ENCODE measurements around the gene ZNF670.
A peak's percentile ranks its signal among the peaks of the same experiment; 100 is the strongest.
"Not testable (repeated sequence)": the region's sequence is repeated elsewhere in the genome, so short reads cannot be mapped to it uniquely, and the experiment has no call there.

ZNF670 gene

DNA sequence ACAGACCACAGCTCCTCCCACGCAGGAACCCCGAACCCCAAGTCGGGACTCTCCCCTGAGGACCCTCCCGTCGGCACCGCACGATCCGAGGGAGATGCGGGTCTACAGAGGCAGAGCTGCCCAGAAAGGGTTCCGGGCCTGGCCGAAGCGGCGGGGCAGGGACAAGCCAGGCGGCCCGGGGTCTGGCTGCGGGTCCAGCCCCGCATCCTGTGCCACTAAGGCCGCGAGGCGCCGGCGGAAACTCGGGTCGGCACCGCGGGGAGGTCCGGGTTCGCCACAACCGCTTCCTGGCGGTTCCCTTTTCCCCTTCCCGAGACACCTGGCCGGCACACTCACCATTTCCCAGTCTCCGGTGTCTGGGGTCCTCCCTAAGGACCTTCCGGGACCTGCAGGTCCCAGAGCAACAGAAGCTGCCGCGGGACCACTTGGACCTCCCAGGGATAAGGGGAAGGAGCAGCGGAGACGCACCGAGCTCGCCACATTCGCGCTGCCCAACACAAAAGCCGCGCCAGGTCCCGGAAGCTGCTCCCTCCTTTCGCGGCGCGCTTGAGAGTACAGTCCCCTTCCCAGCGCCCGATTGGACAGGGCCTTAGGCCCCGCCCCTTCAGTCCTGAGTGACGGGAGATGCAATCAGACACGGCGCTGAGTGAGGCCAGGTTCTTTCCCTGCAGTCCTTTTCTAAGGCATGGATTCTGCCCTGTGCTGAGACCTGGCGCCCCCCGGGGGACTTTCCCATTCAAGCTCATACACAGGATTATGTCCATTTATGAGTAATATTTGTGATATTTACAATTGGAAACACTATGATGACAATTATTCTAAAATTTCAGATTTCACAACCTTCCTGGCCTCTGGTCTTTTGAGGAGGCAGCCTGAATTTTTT, at the start of gene ZNF670:
ZNF670 (minus strand) TSS at position 554 of the 883 bp plus-strand sequence; CDS start at position 339, 215 bp downstream.
- peak; percentile 93 for DNase-seq

DNA sequence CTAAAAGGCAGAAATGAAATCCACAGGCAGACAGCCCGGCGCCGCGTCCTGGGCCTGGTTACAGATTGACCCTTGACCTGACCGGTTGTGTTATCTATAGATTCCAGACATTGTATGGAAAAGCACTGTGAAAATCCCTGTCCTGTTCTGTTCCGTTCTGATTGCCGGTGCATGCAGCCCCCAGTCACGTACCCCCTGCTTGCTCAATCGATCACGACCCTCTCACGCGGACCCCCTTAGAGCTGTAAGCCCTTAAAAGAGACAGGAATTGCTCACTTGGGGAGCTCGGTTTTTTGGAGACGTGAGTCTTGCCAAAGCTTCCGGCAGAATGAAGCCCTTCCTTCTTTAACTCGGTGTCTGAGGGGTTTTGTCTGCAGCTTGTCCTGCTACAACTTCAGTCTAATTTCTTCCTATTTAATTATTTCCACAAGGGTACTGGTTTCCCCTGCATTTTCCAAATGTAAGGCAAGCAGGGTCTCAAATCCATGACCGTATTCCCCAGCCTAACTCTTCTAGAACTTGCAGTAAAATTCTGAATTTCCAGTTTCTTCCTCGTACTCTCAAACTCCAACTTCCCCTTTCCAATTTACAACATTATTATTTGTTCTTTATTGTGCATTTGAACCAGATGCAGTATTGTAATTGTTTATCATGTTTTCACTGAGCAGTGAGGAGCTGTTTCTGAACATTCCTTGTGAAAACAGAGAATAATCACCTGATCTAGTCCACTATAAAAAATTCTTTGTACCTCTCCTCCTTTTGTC, 49.1 kb upstream of the ZNF670 start:
- not testable (repeated sequence) for DNase-seq

DNA sequence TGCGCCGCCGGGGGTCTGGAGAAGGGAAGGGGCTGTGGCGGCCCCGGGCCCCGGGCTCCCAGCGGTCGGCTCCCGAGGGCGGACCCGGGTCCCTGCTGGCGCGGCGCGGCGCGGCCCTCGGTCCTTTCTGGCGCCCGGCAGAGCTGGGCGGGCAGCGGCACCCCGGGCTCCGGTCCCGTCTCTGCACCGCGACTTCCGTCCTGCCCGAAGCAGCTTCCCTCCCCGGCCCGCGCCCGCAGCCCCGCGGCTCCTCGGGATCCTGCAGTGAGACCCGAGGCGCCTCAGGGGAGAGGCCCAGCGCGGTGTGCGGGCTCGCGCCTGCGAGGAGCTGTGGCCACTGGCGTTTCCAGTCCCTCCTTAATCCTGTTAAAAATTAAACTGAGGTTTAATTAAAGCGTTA, 48.0 kb upstream of the ZNF670 start:
- not testable (repeated sequence) for DNase-seq

DNA sequence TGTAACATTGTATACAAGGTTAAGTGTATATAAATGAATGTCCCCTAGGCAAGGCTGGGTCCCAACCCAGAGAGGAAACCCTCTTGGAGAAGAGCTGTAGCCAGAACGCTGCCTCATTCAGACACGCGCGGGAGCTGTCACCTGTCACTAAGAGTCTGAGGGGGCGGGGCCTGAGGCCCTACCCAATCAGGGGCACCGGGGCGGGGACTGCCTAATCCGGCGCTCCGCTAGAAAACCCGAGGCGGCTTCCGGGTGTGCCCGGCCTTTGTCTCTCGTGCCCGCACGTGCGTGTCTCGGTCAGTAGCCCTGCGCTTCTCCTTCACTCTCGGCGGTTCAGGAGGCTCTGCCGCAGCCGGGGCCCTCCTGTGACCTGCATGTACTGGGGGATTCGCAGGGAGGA, 47.6 kb upstream of the ZNF670 start:
- not testable (repeated sequence) for DNase-seq

DNA sequence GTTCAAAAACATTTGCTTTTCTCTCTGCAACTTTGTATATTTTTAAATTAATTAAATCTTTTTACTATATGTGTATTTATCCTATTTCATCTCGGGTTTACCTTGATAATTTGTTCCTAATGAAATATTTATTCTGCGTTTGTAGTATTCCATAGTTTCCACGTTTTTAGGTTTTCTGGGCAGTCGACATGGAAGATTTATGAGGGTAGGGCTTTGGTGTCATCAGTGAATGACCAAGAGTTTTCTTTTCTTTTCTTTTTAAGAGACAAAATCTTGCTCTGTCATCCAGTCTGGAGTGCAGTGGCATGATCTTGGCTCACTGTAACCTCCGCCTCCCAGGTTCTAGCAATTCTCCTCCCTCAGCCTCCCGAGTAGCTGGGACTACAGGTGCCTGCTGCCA, 42.8 kb upstream of the ZNF670 start:
- DNase-seq = no peak

DNA sequence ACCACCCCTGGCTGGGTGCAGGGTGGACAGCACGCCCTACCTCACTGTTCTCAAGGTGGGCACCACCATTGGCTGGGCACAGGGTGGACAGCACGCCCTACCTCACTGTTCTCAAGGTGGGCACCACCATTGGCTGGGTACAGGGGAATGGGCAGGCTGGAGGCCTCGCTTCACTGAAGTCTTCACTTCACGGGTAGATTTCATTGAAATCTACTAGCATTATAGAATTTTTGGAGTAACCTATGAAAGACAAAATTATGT, 41.7 kb upstream of the ZNF670 start:
- not testable (repeated sequence) for DNase-seq

DNA sequence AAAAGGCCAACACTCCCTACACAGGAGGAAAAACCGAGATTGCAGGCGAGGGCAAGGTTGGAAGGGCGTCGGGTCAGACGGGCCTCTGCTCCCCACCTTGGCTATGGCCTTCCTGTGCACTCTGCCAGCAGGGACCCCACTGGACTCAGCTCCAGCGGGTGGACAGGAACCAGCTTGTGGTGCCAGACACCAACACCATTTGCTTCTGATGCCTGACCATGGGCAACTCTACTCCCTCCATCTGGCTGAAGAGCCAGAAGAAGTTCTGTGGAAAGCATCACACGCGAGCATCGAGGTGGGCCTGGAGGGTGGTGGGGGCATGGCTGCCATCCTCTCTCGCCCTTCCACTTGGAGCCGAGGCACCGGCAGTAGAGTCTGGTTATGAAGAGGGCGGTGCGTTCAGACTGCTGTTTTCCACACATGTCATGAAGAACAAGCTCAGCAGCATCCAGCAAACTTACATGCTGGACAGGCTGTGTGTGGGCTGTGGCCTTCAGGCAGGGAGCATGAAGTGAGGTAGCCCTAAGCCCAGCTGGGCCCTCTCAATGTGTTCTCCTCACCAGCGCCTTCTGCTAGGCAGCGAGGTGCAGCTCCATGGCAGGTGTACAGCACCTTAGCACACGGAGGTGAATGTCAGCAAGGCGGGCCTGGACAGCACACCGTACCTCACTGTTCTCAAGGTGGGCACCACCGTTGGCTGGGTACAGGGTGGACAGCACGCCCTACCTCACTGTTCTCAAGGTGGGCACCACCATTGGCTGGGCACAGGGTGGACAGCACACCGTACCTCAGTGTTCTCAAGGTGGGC, 41.2 kb upstream of the ZNF670 start:
- DNase-seq = no peak

DNA sequence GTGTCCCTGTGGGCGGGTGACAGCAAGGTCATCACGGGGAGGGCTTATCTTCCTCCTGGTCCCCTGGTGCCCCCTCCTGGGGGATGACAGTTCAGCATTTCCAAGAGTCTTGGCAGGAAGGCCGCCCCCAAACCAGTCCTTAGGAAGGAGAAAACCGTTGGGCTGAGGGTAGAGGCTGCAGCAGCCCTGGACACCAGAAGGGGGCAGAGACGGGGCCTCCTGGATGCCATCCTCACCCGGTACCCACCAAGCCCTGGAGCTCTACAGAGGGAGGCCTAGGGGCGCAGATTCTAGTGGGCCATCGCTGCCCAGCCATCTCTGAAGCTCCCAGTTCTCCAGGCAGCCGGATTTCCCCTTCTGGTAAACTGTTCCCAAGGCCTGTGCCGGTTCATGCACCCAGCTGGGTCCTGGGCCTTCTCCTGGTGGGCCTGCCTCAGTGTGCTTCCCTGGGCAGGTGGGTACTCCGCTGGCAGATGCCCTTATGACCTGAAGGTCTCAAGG, 40.4 kb upstream of the ZNF670 start:
- DNase-seq = peak; percentile 61

DNA sequence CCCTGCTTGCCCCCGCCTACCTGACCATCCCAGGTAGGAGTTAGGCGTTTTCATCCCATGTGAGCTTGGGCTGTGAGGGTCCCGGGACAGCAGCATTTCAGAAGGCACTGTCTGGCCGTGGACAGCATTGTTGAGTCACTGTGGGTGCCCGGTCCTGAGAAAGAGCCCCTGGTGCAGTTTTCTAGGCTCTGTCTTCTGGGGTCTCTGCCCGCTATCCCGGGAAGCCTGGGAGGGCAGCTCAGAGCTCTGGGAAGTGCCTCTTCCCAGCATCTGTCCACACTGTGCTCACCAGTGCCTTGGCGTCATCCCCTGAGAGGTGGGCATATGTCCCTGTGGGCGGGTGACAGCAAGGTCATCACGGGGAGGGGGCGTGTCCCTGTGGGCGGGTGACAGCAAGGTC, 36.9 kb upstream of the ZNF670 start:
- DNase-seq = no peak

DNA sequence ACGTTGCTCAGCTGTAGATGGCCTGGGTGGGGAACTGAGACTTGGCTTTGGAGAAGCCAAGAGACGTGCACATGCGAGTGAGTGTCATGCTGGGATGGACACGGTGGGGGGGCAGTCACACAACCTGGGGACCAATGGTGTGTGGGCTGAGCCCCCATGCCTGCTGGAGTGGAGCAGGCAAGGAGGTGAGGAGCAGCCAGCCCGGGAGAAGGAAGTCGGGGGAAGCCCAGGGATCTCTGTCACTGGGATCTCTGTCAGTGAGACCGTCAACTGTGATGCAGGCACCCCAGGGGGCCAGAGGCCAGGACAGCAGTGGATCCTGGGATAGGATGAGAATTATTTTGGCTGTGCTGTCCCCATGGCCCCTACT, 36.5 kb upstream of the ZNF670 start:
- DNase-seq = no peak

DNA sequence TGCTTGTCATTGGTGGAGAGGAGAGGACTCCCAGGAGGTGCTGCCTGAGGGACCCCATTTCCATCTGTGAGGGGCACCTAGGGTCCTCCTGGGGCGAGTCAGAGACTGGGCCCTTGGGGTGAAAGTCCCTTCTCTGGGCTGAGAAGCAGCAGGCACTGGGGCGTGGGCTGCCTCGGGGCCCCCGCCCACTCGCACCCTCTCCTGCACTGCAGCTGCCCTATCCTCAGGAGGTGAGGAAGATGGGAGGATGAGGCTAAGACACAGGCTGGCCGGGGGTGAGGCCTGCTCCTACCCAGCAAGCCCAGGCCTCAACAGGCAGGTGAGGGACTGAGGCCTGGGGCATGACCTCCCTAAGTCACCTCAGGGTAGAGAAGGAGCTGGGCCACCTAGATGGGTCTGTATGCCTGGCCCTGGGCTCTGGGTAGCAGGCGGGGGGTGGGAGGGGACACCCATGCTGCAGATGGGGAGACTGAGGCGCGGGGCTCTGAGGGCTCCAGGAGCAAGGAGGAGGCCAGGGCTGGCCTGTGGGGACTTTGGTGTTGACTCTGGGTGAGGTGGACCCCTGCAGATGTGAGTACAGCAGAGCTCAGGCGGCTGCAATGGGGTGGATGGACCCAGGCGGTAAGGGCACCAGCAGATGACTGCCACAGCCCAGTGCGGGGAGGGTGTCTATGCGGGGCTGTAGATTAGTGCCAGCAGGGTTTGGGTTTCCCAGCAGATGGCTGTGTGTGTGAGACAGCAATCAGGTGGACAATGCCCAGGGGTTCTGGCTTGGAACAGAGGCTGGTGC, 35.9 kb upstream of the ZNF670 start:
- DNase-seq = no peak

DNA sequence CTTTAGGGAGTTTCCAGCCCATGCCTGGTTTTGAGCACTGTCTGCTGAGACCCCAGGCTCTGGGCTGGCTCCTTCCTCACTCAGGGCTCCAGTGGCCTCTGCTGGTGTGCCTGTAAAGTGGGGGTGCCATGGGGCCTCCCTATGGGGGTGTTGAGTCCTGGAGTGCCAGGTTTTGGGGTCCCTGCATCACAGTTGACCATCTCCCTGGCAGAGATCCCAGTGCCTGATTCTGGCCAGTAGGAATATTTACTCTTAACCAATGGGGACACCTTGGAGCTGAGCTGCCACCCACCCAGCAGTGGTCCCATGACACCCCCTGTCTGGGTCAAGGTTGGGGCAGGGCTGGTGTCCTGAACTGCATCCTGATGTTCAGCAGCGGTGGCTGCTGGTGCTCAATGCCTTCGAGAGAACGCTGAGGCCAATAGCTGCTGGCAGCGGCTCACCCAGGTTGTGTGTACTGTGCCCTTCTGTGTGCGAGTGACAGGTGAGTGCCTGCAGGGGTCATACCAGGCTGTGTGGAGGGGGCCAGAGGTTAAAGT, 35.2 kb upstream of the ZNF670 start:
- DNase-seq = no peak

DNA sequence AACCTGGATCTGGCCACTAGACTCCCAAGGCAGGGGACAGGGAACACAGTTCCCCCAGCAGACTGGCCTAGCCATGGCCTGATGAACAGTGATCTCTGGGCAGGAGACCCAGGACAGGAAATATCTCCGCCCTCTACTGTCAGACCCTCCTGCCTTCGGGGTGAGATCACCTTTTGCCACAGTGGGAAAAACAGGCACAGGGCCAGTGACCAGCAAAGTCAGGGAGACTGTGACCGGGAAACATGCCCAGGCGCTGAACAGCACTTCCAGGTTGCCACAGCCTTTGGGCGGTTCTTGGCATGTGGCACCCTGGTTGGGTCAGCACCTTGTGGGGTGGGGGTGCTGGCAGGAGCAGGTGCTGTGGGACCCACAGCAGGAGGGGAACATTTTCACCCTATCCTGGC, 34.5 kb upstream of the ZNF670 start:
- DNase-seq = no peak

DNA sequence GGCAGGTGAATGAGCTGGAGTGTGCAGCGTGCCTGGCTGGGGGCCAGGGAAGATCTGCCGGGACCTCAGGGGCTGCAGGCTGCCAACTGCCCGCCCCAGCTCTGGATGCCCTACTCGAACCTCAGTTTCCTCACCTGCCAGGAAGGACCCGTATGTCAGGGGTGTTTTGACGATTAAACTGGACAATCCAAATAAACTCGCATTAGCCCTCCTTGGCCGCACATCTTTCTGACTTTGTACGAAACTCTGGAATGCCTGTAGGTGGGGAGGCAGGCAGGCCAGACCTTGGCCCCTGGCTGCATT, 33.8 kb upstream of the ZNF670 start:
- no peak for DNase-seq

DNA sequence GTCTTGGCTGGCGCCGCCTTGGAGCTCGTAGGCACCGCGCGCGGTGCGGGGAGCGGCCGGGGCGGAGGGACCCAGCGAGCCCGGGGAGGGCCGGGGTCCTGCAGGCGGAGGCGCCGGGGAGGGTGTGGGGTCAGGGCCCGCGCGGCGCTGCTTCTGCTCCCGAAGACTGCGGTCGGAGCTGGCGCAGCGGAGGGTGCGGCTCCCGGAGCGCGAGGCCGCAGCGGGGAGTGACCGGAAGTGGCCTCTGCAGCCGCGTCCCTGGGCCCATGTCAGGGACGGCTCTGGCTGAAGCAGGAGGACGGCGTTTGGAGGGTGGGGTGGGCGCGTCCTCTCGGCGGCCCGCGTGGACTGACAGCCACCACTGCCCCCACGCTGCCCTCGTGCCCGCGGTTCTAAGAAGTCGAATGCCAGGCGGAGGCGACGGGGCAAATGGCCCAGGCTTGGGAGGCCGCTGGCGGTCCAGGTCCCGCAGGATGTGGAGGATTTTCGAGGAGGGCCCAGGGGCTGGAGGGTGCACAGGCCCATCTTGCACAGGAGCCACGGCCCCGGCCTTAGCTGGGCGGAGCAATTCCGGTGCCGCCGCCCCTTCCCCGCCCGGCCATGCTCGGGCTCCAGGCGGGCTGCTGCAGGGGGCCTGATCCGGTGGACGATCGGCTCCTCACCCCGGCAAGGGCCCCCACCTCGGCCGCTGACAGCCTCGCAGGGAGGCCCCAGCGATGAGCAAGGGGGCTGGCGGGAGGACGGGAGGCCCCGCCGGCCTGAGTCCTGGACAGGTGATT, 33.3 kb upstream of the ZNF670 start:
- DNase-seq = no peak

DNA sequence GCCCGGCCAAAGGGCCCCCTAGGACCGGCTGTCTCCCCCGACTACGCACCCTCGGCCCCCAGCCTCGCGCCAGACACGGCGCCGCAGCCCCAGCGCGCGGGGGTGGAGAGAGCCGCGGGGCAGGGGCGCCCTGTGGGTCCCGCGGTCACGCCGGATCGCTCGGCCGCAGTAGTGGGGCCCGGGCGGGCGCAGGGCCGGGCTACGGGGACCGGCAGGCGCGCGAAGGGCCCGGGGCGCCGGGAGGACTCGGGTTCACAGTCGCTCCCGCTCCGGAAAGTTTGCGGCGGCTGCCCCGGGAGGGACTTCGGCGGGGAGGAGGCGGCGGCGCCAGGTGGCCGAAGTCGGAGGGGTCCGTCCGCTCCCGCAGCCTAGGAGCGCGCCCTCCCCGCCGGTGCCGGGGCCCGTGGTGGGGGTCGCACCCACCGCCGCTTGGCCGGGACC, 32.7 kb upstream of the ZNF670 start:
- DNase-seq = no peak

DNA sequence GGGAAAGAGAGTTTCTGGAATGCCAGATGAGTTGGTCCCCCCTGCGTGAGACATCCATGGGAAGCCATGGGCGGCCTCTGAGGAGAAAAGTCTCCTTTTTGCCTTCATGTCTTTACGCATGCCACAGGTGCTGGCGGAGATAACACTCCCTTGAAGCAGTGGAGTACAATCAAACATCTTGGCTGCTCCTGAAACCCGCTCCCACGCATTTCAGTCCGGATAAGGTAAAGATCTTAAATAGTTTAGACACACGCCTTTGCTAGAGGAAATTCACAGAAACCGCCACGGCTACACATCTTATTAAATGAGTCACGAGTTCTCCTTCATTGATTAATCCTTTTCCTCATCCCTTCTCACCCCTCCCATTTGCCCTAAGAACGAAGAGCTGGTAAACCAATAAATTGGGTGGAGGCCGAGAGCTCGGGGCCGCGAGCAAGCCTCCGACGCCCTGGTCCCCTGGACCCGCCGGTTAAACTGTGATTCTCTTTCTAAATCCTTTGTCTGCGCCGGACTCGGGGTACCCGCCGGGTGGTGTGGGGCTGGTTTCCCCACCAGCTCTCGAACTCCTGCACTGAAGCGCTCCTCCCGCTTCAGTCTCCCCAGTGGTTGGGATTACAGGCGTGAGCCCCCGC, 32.1 kb upstream of the ZNF670 start:
- peak; percentile 54 for DNase-seq

DNA sequence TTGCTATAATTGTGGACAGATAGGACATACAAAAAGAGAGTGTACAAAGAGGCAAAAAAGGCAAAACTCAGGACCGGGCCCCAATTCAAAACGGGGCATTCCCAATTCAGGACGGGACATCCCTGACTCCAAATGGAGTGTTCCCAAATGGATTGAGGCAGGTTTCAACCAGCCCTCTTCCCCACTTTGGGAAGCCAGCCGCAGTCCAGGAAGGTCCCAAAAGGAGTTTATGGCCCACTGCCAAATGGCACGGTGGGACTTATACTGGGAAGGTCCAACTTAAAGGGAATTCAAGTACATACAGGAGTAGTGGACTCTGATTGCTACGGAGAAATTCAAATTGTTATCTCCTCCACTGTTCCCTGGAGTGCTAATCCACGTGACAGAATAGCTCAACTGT, 29.1 kb upstream of the ZNF670 start:
- no peak for DNase-seq

DNA sequence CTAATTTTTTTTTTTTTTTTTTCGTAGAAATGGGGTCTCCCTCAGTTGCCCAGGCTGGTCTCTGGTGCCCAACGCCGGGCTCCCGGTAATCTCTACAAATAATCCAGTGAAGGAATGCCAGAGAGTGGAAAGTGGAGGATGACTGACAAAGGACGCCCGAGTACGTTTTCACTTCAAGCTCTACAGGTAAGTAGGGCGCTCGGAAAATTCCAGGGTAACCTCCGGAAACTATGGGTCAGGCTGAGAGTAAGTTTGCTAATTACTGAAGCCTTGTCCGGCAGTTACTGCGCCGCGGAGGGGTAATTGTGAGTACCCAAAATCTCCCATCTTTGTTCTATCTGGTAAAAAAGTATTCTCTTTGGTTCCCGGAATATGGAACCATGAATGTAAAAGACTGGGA, 27.4 kb upstream of the ZNF670 start:
- DNase-seq = no peak

DNA sequence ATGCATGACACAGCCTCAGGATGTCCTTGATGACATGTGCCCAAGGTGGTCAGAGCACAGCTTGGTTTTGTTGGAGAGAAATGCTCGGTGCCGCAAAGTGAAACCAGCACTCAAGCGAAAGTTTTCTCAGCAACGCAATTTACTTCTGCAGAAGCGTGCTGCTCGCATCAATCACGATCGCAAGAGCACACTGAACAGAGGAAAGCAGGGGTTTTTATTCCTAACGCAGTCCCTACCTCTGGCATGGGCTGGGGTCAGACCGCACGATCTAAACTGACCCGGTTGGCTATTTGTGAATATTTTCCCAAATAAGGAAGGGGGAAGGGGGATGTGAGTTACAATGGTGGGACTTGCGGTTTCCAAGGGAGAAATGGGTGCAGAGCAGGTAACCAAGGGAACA, 26.4 kb upstream of the ZNF670 start:
- no peak for DNase-seq

Measured in stimulated activated CD4-positive, alpha-beta T cell treated with anti-CD3 and anti-CD28 coated beads, Interleukin-1b, Interleukin-23, amount 100 ng/mL, for 48 hours (primary cell).